Activated CD8-positive, alpha-beta T cell treated with anti-CD3 and anti-CD28 coated beads, Interleukin-2, amount 10 ng/mL, durations not matched to agents 7 days and 5 days (primary cell): Measurements from ENCODE around the gene MACROD2. TPM values are rescaled to one million over a fixed set of nuclear protein-coding genes. Genes with fewer than 3 reads are reported as not detected.

ENCODE experiments used
- ATAC-seq: fragments of 150-1000 bp; cut with Tn5 transposase; one replicate; pipeline ENCODE4 v1.10.0; 2021; ENCODE audit warnings: moderate library complexity
- CTCF ChIA-PET: fragments of 350-600 bp; sonication (Branson Sonifier 250); formaldehyde crosslinking; loops from one replicate; lab custom pipeline; 2021; ENCODE audit warnings: antibody characterized with exemption; lab: Charles Lee
- POLR2A ChIA-PET: fragments of 350-600 bp; sonication (Branson Sonifier 250); formaldehyde crosslinking; loops from one replicate; lab custom pipeline; 2021; ENCODE audit warnings: antibody characterized with exemption; lab: Charles Lee
- DNase-seq: peaks from one replicate; pipeline ENCODE4 v3.0.0-alpha.2; 2020
- H3K27ac Mint-ChIP-seq: one replicate; pipeline ENCODE4 v1.8.0; 2021; ENCODE audit warnings: mild to moderate bottlenecking, mixed read lengths
- H3K27me3 Mint-ChIP-seq: one replicate; pipeline ENCODE4 v1.8.0; 2021; ENCODE audit warnings: low read depth, mixed read lengths
- H3K36me3 Mint-ChIP-seq: one replicate; pipeline ENCODE4 v1.8.0; 2021; ENCODE audit warnings: low read depth, mixed read lengths
- H3K4me1 Mint-ChIP-seq: one replicate; pipeline ENCODE4 v1.8.0; 2021; ENCODE audit warnings: low read depth, mixed read lengths
- H3K4me3 Mint-ChIP-seq: one replicate; pipeline ENCODE4 v1.8.0; 2021; ENCODE audit warnings: mild to moderate bottlenecking, mixed read lengths
- H3K9me3 Mint-ChIP-seq: one replicate; pipeline ENCODE4 v1.8.0; 2022; ENCODE audit warnings: mixed read lengths; ENCODE audit not compliant: insufficient read depth
- total RNA-seq, 2 experiments: library from RNA; stranded (reverse); gene quantifications; one replicate each; pipeline ENCODE4 v1.2.3, GENCODE V29; 2021

Gene MACROD2
- total RNA-seq, 2 experiments from 2014 or later = 0.08 TPM; not detected in 1

DNA sequence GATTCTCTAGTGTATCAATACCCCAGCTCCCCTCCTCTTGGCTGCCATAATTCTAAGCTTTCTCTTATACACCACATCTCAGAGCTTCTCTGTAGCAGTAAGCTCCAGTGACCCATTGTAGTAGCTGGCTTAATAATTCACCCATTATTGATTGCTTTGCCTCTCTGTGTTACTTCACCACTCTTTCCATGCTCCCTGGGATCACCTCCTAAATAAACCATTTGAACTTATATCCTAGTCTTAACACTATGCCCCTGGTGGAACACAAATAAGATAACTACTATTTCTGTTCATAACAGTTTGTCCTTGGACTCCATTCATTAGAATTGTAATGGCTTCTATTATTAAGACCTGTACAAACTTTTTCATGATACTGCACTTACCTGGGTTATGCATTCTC is 1819.0 kb downstream of the MACROD2 start:
- Mint-ChIP-seq H3K27me3 (no peaks in the 10 kb centered on the region), H3K4me1 (no peaks in the 10 kb centered on the region), H3K27ac (no peak overlapping the region), H3K9me3 (no peaks in the 10 kb centered on the region), H3K36me3 (no peaks in the 10 kb centered on the region), H3K4me3 (no peak overlapping the region)
- DNase-seq (no peak), ATAC-seq (no peak)
- ChIA-PET CTCF (no interaction called here), POLR2A (no interaction called here)

DNA sequence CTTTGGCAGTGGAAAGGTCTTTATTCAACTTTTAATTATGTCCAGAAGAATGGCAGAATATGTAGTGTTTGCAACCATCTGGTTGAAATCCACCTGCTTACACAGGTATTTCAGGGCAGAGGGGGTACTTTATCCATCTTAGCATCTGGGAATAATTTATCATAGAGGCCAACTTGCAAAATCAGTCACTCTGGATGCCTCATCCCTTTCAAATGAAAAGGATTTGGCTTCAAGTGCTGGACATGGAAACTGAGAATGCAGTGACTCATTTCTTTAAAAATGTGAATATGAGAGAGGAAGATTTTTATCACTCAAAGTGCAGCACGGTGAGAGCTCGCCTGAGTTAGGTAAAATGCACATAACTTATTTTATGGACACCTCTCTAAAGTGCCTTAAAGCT is 1819.6 kb downstream of the MACROD2 start:
- ChIA-PET POLR2A (no interaction called here), CTCF (no interaction called here)
- H3K27me3 Mint-ChIP-seq = no peaks in the 10 kb centered on the region
- H3K4me3 Mint-ChIP-seq = no peak overlapping the region
- DNase-seq (no peak), ATAC-seq (no peak)
- no peaks in the 10 kb centered on the region for H3K36me3 Mint-ChIP-seq
- H3K4me1 Mint-ChIP-seq = no peaks in the 10 kb centered on the region
- no peaks in the 10 kb centered on the region for H3K9me3 Mint-ChIP-seq
- H3K27ac Mint-ChIP-seq = no peak overlapping the region

DNA sequence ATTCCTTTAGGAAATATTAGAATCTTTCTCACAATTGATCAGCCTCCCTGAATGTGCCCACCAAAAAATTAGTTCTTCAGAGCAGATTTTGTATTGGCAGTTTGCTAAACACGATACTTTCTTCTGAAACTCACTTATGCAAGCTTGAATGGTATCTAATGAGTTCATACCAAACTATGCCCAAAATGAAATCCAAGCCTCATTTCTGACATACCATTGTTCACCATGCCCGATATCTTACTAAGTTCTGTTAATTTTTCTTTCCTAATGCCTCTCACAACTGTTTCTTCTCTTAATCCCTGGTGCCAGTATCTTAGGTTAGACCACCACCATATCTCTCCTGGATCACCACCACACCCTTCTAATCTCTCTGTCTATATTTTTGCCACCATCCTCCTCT is 1822.0 kb downstream of the MACROD2 start:
- no peaks in the 10 kb centered on the region for H3K4me1 Mint-ChIP-seq
- H3K4me3 Mint-ChIP-seq = no peak overlapping the region
- ATAC-seq (no peak), DNase-seq (no peak)
- H3K9me3 Mint-ChIP-seq = no peaks in the 10 kb centered on the region
- ChIA-PET CTCF (no interaction called here), POLR2A (no interaction called here)
- H3K36me3 Mint-ChIP-seq = no peaks in the 10 kb centered on the region
- H3K27ac Mint-ChIP-seq = no peak overlapping the region
- no peaks in the 10 kb centered on the region for H3K27me3 Mint-ChIP-seq

DNA sequence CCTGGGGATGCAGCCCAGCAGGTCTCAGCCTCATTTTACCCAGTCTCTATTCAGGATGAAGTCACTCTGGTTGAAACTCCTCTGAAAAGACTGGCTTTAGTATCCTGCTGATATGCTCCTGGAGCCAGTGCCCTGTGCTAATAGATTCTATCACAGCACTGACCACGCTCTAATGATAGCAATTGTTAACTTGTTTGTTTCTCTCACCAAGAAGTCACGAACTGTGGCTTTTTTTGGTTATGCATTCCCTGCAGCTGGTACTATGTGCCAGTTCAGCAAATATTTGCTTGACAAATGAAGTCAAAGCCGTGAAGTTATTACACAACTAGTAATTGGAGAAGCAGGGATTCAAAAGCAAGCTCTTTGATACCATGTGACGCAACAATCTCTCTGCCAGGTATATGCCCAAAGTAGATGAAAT is 1823.3 kb downstream of the MACROD2 start:
- Mint-ChIP-seq H3K27ac (no peak overlapping the region), H3K4me1 (no peaks in the 10 kb centered on the region), H3K9me3 (no peaks in the 10 kb centered on the region), H3K4me3 (no peak overlapping the region), H3K36me3 (no peaks in the 10 kb centered on the region), H3K27me3 (no peaks in the 10 kb centered on the region)
- POLR2A ChIA-PET = no interaction called here
- CTCF ChIA-PET = no interaction called here
- DNase-seq (no peak), ATAC-seq (no peak)

GRCh38 chr20:15823718-15824117 is 1828.4 kb downstream of the MACROD2 start:
- DNase-seq (no peak), ATAC-seq (no peak)
- CTCF ChIA-PET = interaction anchor here (1.5 kb wide), 1 partner anchor 15 kb away, joined by 3 read pairs; no protein-coding TSS in a partner anchor
- Mint-ChIP-seq H3K4me3 (no peak overlapping the region), H3K27me3 (no peaks in the 10 kb centered on the region), H3K27ac (no peak overlapping the region), H3K4me1 (no peaks in the 10 kb centered on the region), H3K9me3 (peaks cover 4% of the 10 kb centered on the region), H3K36me3 (no peaks in the 10 kb centered on the region)
- POLR2A ChIA-PET = no interaction called here

DNA sequence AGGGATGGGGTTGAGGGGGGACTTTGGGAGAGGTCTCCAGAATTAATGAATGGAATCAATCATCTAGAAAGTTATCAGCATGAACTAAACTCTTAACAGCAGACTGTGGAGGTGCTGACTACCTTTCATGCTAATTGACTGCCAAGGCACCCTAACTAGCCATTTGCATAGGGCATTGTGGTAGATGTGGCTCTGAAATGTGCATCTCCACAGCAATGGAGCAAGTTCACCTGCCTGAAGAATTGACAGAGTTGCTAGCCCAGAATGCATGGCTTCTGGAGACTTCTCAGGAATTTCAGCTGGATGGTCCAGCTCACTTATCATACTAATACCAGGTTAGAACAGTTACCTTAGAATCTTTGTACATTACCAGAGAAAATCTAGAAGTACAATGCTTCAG is 1832.3 kb downstream of the MACROD2 start:
- Mint-ChIP-seq H3K27me3 (no peaks in the 10 kb centered on the region), H3K4me1 (no peaks in the 10 kb centered on the region)
- CTCF ChIA-PET = no interaction called here

DNA sequence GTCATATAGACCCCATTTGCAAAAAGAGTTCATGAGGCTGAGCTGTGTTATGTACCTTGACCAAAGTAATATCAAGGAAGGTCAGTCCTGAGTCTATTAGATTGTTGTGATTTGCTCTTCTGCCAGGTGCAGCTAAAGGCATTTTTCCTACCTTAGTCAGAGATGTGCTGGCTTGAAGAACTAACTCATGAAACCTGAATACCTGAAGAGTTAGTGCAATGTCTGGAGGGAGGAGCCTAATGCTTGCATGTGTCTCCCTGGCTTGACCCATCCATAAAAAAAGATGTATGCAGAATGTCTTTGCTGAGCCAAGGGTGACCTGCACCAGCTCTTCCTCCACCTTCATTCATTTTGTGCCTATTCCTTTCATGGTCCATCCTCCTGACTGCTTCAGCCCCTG is 1835.9 kb downstream of the MACROD2 start:
- ChIA-PET CTCF (no interaction called here), POLR2A (no interaction called here)
- Mint-ChIP-seq H3K27ac (no peak overlapping the region), H3K4me1 (no peaks in the 10 kb centered on the region), H3K36me3 (no peaks in the 10 kb centered on the region), H3K4me3 (no peak overlapping the region), H3K9me3 (no peaks in the 10 kb centered on the region), H3K27me3 (no peaks in the 10 kb centered on the region)
- ATAC-seq (no peak), DNase-seq (no peak)

More for the DNA sequence above, 1832.3 kb downstream of the MACROD2 start:
- Mint-ChIP-seq H3K9me3 (peaks cover 4% of the 10 kb centered on the region), H3K36me3 (no peaks in the 10 kb centered on the region), H3K4me3 (no peak overlapping the region), H3K27ac (no peak overlapping the region)
- POLR2A ChIA-PET = no interaction called here
- ATAC-seq = no peak
- no peak for DNase-seq

DNA sequence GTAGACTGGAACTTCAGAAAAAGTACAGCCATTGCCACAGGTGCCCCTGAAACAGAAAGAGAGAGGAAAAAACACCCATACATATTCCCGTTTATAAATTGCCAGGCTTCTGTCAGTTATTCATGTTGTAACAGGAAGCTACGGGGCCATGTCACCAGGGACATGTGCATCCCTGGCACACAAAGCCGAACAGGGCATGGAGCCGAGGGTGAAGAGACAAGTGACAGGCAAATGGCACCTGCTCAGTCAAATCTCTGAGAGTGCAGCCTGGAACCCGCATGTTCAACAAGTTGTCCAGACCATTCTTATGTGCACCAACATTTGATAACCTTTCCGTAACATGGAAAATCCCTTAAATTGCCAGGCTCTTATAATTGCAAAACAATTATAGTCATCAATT is 1837.2 kb downstream of the MACROD2 start:
- no peaks in the 10 kb centered on the region for H3K27me3 Mint-ChIP-seq
- H3K36me3 Mint-ChIP-seq = no peaks in the 10 kb centered on the region
- H3K9me3 Mint-ChIP-seq = no peaks in the 10 kb centered on the region
- ChIA-PET CTCF (no interaction called here), POLR2A (no interaction called here)
- no peaks in the 10 kb centered on the region for H3K4me1 Mint-ChIP-seq
- DNase-seq (no peak), ATAC-seq (no peak)
- H3K4me3 Mint-ChIP-seq = no peak overlapping the region
- H3K27ac Mint-ChIP-seq = no peak overlapping the region

DNA sequence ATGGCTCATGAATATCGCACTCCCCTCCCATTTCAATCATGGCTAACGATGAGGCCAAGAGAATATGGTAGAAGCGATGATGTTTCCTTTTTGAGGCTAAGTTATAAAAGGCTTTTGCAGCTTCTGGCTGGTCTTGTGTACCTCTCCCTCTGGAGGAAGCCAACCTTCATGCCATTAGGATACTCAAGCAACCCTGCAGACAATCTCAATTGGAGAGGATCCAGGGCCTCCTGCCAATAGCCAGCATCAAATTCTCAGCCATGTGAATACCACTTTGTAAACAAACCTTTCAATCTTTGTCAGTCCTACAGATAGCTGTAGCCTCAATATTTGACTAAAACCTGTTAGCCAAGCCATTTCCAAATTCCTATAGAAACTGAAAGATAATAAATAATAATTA is 1839.5 kb downstream of the MACROD2 start:
- no peak for ATAC-seq
- CTCF ChIA-PET = no interaction called here
- POLR2A ChIA-PET = no interaction called here

DNA sequence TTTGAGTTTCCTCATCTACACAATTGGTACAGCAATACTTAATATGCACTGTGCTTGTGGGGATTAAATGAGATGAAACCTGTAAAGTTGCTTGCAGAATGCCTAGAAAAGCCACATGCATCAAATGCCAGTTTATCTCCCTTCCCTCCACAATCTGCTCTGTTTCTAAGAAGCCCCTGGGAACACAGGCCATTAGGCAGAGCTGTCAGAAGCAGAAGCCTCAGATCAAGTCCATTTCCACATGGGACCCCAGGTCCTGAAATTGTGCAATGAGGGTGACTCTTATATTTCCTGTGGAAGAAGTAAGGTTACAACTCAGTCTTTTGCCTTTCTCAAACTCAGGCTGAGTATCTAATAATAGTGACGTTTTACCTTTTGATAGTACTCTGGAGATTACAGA is 1840.5 kb downstream of the MACROD2 start:
- no peak for ATAC-seq
- no peaks in the 10 kb centered on the region for H3K27me3 Mint-ChIP-seq
- POLR2A ChIA-PET = no interaction called here

More for the DNA sequence above, 1839.5 kb downstream of the MACROD2 start:
- no peaks in the 10 kb centered on the region for H3K9me3 Mint-ChIP-seq
- no peaks in the 10 kb centered on the region for H3K36me3 Mint-ChIP-seq
- H3K27ac Mint-ChIP-seq = no peak overlapping the region
- no peaks in the 10 kb centered on the region for H3K4me1 Mint-ChIP-seq
- no peak overlapping the region for H3K4me3 Mint-ChIP-seq
- H3K27me3 Mint-ChIP-seq = no peaks in the 10 kb centered on the region
- DNase-seq = no peak

GRCh38 chr20:15836634-15837033 is 1841.3 kb downstream of the MACROD2 start:
- no peaks in the 10 kb centered on the region for H3K36me3 Mint-ChIP-seq
- no peaks in the 10 kb centered on the region for H3K4me1 Mint-ChIP-seq
- H3K9me3 Mint-ChIP-seq = no peaks in the 10 kb centered on the region
- no peak overlapping the region for H3K4me3 Mint-ChIP-seq
- ATAC-seq (no peak), DNase-seq (no peak)
- H3K27me3 Mint-ChIP-seq = no peaks in the 10 kb centered on the region
- H3K27ac Mint-ChIP-seq = no peak overlapping the region
- ChIA-PET CTCF (no interaction called here), POLR2A (no interaction called here)

More for the DNA sequence above, 1840.5 kb downstream of the MACROD2 start:
- DNase-seq = no peak
- Mint-ChIP-seq H3K9me3 (no peaks in the 10 kb centered on the region), H3K36me3 (no peaks in the 10 kb centered on the region), H3K4me1 (no peaks in the 10 kb centered on the region), H3K4me3 (no peak overlapping the region), H3K27ac (no peak overlapping the region)
- CTCF ChIA-PET = no interaction called here

- no peaks in the 10 kb centered on the region for H3K4me1 Mint-ChIP-seq
- ATAC-seq = no peak
- H3K4me3 Mint-ChIP-seq = no peak overlapping the region
- ChIA-PET CTCF (interaction anchor here (1.3 kb wide), 1 partner anchor 14 kb away, joined by 3 read pairs; no protein-coding TSS in a partner anchor), POLR2A (no interaction called here)
- no peaks in the 10 kb centered on the region for H3K9me3 Mint-ChIP-seq
- no peaks in the 10 kb centered on the region for H3K36me3 Mint-ChIP-seq
- H3K27me3 Mint-ChIP-seq = no peaks in the 10 kb centered on the region
- H3K27ac Mint-ChIP-seq = no peak overlapping the region
- no peak for DNase-seq
Observed at GRCh38 chr20:15837563-15837962, 1842.2 kb downstream of the MACROD2 start.

GRCh38 chr20:15838466-15838865 is 1843.2 kb downstream of the MACROD2 start:
- Mint-ChIP-seq H3K36me3 (no peaks in the 10 kb centered on the region), H3K4me1 (no peaks in the 10 kb centered on the region), H3K27me3 (no peaks in the 10 kb centered on the region), H3K27ac (no peak overlapping the region), H3K9me3 (no peaks in the 10 kb centered on the region), H3K4me3 (no peak overlapping the region)
- ChIA-PET POLR2A (no interaction called here), CTCF (interaction anchor here (1.3 kb wide), 1 partner anchor 15 kb away, joined by 3 read pairs; no protein-coding TSS in a partner anchor)
- no peak for ATAC-seq
- no peak for DNase-seq
